ENCODE measurements around the gene GUCY2D.
A peak's percentile ranks its signal among the peaks of the same experiment; 100 is the strongest.
"Not testable (repeated sequence)": the region's sequence is repeated elsewhere in the genome, so short reads cannot be mapped to it uniquely, and the experiment has no call there.

Gene GUCY2D

DNA sequence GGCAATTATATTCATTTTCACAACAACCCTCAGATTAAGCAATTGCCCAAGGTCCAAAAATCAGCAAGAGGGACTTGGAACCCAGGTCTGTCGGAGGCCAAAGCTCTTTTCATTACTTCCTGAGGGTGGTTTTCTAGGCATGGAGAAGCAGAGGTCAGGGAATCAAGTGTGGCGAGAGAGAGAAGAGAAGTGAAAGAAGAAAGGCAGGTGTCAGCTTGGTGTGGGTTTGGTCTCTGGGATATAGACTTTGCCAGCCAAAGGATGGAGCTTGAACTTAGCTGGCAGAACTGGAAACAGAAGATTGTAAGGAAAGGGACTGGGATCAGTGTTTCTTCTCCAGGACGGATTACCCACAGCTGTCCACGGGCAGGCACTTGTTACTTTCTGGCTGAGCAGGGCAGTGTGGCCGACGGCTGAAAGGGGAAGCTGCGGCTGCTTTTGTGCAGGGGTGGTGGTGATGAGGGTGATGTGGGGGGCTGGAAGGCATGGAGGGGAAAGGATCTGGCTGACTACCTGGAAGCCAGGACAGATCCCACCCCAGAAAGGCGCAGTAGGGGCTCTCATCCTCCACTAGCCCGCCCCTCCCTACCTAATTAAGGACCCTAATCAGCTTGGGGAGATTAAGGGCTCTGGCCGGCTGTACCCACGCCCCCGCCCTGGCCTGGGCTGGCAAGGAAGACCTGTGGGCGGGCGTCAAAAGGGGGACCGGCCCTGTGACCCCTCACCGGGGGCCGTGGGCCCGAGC is at the start of gene GUCY2D:
Gene GUCY2D, plus strand, starts transcription at position 640 of the 745 bp plus-strand sequence. CDS start 433 bp downstream, outside the sequence.
- Histone ChIP-seq H3K27me3 (ENCODE audit: low read depth, low read length) (peaks cover 4% of the 10 kb centered on the region; the same call in 1 of the 2 replicates), H3K4me1 (ENCODE audit: low read length) (peaks cover 12% of the 10 kb centered on the region; the same call in 1 of the 2 replicates), H3K9ac (ENCODE audit: low read length) (no peak within 1 kb of the TSS), H3K79me2 (ENCODE audit: low read length) (no peaks in the 10 kb centered on the region), H2AFZ (ENCODE audit: low read depth, low read length) (peak within 1 kb of the TSS; percentile 37; the same call in 1 of the 2 replicates), H3K9me3 (ENCODE audit: insufficient read depth, low read length) (no peaks in the 10 kb centered on the region), H3K4me3 (ENCODE audit: low read length) (peak within 1 kb of the TSS; percentile 65), H3K36me3 (replicated peaks; ENCODE audit: low read depth, low read length) (no peaks in the 10 kb centered on the region), H3K27ac (ENCODE audit: low read length) (no peak within 1 kb of the TSS), H4K20me1 (ENCODE audit: insufficient read depth, low read length) (no peaks in the 10 kb centered on the region), H3K4me2 (ENCODE audit: low read length) (peak within 1 kb of the TSS; percentile 70)
- TF ChIP-seq EZH2phosphoT487 (IDR thresholded peaks at IDR 0.05; ENCODE audit: low read depth): no peak
- TF ChIP-seq, protein P1, sequence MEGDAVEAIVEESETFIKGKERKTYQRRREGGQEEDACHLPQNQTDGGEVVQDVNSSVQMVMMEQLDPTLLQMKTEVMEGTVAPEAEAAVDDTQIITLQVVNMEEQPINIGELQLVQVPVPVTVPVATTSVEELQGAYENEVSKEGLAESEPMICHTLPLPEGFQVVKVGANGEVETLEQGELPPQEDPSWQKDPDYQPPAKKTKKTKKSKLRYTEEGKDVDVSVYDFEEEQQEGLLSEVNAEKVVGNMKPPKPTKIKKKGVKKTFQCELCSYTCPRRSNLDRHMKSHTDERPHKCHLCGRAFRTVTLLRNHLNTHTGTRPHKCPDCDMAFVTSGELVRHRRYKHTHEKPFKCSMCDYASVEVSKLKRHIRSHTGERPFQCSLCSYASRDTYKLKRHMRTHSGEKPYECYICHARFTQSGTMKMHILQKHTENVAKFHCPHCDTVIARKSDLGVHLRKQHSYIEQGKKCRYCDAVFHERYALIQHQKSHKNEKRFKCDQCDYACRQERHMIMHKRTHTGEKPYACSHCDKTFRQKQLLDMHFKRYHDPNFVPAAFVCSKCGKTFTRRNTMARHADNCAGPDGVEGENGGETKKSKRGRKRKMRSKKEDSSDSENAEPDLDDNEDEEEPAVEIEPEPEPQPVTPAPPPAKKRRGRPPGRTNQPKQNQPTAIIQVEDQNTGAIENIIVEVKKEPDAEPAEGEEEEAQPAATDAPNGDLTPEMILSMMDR (IDR thresholded peaks at IDR 0.05; ENCODE audit: low read depth, low read length): no peak

DNA sequence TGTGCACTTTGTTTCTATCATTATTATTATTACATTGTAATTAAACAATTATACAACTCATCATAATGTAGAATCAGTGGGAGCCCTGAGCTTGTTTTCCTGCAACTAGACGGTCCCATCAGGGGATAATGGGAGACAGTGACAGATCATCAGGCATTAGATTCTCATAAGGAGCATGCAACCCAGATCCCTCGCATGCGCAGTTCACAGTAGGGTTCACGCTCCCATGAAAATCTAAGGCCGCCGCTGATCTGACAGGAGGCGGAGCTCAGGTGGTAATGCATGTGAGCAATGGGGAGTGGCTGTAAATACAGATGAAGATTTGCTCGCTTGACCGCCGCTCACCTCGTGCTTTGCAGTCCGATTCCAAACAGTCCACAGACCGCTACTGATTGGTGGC is 49.1 kb upstream of the GUCY2D start:
- H3K27me3 ChIP-seq (ENCODE audit: low read depth, low read length); H3K36me3 ChIP-seq (replicated peaks; ENCODE audit: low read depth, low read length); H2AFZ ChIP-seq (ENCODE audit: low read depth, low read length); H3K27ac ChIP-seq (ENCODE audit: low read length); H3K79me2 ChIP-seq (ENCODE audit: low read length); H3K9me3 ChIP-seq (ENCODE audit: insufficient read depth, low read length); H3K9ac ChIP-seq (ENCODE audit: low read length); H3K4me3 ChIP-seq (ENCODE audit: low read length); H3K4me2 ChIP-seq (ENCODE audit: low read length); H4K20me1 ChIP-seq (ENCODE audit: insufficient read depth, low read length): not testable (repeated sequence)
- peaks cover 31% of the 10 kb centered on the region for H3K4me1 ChIP-seq (ENCODE audit: low read length)

DNA sequence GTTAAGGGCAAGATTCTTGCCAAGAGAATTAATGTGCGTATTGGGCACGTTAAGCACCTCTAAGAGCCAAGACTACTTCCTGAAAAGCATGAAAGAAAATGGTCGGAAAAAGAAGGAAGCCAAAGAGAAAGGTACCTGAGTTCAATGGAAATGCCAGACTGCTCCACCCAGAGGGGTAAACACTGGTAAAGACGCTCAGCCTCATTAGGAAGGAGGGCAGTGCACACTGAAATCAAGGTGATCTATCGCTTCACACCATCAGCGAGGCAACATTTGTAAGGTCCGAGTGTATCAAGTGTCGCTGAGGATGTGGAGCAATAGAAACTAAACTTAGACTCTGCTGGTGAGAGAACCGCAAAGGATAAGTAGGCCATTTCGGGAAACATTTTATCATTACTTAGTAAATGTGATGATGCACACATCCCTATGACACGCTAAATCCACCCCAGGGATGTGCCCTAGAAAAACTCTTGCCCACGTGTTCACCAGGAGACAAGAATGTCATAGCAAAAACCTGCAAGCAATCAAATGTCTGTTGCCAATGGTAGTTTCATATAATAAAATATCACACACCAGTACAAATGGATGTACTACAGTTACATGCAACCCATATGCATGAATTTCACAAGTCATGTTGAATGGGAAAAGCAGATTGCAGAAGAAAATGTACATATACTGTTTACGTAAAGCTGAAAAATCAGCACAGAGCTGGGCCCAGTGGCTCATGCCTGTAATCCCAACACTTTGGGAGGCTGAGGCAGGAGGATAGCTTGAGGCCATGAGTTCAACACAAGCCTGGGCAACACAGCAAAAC is 46.8 kb upstream of the GUCY2D start:
- no peak overlapping the region for H3K27ac ChIP-seq (ENCODE audit: low read length)
- no peaks in the 10 kb centered on the region for H3K9me3 ChIP-seq (ENCODE audit: insufficient read depth, low read length)
- H3K36me3 ChIP-seq (replicated peaks; ENCODE audit: low read depth, low read length): no peaks in the 10 kb centered on the region
- H3K27me3 ChIP-seq (ENCODE audit: low read depth, low read length): no peaks in the 10 kb centered on the region
- no peak overlapping the region for H3K4me3 ChIP-seq (ENCODE audit: low read length)
- H3K9ac ChIP-seq (ENCODE audit: low read length): no peak overlapping the region
- no peak overlapping the region for H3K4me2 ChIP-seq (ENCODE audit: low read length)
- TF ChIP-seq, protein P1 (IDR thresholded peaks at IDR 0.05; ENCODE audit: low read depth, low read length): no peak
- TF ChIP-seq EZH2phosphoT487 (IDR thresholded peaks at IDR 0.05; ENCODE audit: low read depth): no peak
- no peaks in the 10 kb centered on the region for H3K79me2 ChIP-seq (ENCODE audit: low read length)
- H3K4me1 ChIP-seq (ENCODE audit: low read length): peaks cover 31% of the 10 kb centered on the region
- H2AFZ ChIP-seq (ENCODE audit: low read depth, low read length): no peak overlapping the region
- no peaks in the 10 kb centered on the region for H4K20me1 ChIP-seq (ENCODE audit: insufficient read depth, low read length)

DNA sequence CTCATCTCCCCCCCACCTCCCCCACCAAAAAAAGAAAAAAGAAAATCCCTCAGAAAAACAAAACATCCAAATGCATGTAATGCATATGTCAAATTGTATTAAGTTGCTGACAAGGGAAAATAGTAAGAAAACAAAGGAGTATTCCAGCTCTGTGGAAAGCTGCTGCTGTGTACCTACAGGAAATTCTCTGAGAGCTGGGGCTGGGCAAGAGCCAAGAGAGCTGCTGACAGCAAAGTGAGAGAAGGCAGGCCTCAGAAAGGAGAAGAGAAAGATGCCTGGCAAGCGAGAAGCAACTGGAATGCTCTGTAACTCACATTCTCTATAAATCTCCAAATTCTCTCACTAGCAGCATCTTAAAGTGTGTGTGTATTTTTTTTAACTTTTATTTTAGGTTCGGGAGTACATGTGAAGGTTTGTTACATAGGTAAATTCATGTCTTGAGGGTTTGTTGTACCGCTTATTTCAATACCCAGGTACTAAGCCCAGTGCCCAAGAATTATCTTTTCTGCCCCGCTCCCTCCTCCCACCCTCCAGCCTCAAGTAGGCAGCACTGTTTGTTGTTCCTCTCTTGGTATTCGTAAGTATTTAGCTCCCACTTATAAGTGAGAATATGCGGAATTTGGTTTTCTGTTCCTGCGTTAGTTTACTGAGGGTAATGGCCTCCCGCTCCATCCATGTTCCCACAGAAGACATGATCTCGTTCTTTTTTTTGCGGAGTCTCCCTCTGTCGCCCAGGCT is 46.0 kb upstream of the GUCY2D start:
- H2AFZ ChIP-seq (ENCODE audit: low read depth, low read length): no peak overlapping the region
- no peak overlapping the region for H3K4me2 ChIP-seq (ENCODE audit: low read length)
- no peaks in the 10 kb centered on the region for H3K9me3 ChIP-seq (ENCODE audit: insufficient read depth, low read length)
- no peak overlapping the region for H3K4me3 ChIP-seq (ENCODE audit: low read length)
- no peaks in the 10 kb centered on the region; the same call in 1 of the 2 replicates for H3K27me3 ChIP-seq (ENCODE audit: low read depth, low read length)
- no peaks in the 10 kb centered on the region for H3K36me3 ChIP-seq (replicated peaks; ENCODE audit: low read depth, low read length)
- no peak overlapping the region for H3K27ac ChIP-seq (ENCODE audit: low read length)
- no peak overlapping the region for H3K9ac ChIP-seq (ENCODE audit: low read length)
- H3K4me1 ChIP-seq (ENCODE audit: low read length): peaks cover 26% of the 10 kb centered on the region
- TF ChIP-seq EZH2phosphoT487 (IDR thresholded peaks at IDR 0.05; ENCODE audit: low read depth): no peak
- H3K79me2 ChIP-seq (ENCODE audit: low read length): no peaks in the 10 kb centered on the region
- H4K20me1 ChIP-seq (ENCODE audit: insufficient read depth, low read length): no peaks in the 10 kb centered on the region
